Fibroblast of upper back skin (primary cell): ENCODE data around the gene ABI1.
A peak's percentile ranks its signal among the peaks of the same experiment; 100 is the strongest.
"Not testable (repeated sequence)": the region's sequence is repeated elsewhere in the genome, so short reads cannot be mapped to it uniquely, and the experiment has no call there.

ENCODE experiments used
- DNase-seq: peaks from one replicate; pipeline ENCODE4 v3.0.0-alpha.2; 2013

The ABI1 gene

GRCh38 chr10:26860443-26861204 lies at the start of gene ABI1:
Gene ABI1, minus strand, starts transcription at chr10:26860958. Its CDS starts 95 bp downstream, at chr10:26860863.
- peak; percentile 99 for DNase-seq

DNA sequence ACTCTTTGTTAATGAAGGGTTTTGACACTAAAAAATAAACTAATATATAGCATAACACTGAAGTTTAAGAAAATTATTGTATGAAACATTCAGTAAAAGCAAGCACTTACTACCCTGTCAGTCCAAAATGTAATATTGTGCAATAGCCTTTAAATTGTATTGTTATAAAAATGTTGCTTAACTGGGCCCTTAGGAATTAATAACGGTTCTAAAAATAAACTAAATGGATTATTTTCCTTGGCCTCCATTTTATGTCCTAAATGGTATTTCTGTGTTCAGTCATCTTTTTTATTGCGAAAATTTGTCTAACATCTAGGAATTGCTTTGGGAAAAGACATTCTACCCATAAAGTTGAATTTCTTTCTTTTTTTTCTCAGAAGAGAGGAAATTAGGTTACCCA lies 49.0 kb upstream of the ABI1 start:
- no peak for DNase-seq

DNA sequence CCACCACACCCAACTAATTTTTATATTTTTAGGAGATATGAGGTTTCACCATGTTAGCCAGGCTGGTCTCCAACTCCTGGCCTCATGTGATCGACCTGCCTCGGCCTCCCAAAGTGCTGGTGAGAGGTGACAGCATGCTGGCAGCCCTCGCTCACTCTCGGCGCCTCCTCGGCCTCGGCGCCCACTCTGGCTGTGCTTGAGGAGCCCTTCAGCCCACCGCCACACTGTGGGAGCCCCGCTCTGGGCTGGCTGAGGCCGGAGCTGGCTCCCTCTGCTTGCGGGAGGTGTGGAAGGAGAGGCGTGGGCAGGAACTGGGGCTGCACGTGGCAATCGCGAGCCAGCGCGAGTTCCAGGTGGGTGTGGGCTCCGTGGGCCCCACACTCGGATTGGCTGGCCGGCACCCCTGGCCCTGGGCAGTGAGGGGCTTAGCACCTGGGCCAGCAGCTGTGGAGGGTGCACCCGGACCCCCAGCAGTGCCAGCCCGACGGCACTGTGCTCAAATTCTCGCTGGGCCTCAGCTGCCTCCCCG lies 44.6 kb upstream of the ABI1 start:
- DNase-seq = not testable (repeated sequence)

DNA sequence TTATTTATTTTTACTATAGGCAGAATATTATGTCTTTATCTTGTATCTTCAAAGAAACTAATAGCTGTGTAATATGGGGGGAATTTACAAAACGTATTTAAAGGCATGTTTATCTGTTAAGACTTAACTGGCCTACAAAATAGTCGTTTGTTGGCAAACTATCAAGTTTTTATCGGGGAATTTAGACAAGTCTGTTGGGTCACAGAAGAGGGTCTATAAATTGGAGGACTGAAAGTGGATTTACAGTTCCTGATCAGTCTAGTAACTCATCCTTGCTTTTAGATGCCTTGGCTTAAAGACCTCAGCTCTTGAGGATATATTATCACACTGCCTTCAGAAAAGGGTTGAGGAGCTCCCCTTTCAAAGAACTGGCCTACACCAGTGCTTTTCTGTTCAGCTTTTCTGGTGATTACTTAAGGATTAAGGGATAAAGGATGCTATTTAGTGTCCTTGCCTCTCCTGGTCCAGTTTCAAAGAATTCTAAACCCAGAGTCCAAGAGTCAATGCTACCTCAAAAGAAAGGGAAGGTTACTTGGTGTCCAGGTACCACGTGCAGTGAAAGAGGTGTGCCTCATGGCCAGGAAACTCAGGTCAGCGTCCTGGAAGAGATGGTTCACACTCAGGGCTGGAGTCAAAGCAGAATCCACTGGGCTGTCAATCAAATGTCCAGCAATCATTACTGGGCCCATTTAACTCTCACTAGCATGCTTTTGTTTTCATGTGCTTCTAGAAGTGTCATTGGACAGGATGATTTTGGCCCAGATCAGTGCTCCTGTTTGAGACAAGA lies 42.9 kb upstream of the ABI1 start:
- DNase-seq = no peak

GRCh38 chr10:26892306-26892923 lies 31.7 kb upstream of the ABI1 start:
- DNase-seq = not testable (repeated sequence)

DNA sequence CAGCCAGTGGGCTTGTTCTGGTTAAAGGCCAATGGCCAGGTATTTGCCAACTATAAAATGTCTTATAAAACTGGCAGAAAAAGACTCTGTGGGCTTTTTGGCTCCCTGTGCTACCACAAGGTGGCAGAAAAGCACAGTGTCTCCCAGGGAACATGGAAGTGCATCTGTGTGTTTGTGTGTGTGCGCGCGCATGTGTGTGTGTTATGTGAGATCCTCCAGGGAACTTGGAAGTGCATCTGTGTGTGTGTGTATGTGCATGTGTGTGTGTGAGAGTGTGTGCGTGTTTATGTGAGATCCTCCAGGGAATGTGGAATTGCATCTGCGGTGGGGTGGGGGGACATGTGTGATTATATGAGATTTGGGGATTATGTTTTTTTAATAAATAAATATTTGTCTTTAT lies 30.2 kb upstream of the ABI1 start:
- DNase-seq = peak; percentile 61

- DNase-seq = no peak
Observed at GRCh38 chr10:26887611-26888215, 27.0 kb upstream of the ABI1 start.

- peak; percentile 68 for DNase-seq
Observed at GRCh38 chr10:26881600-26882331, 21.0 kb upstream of the ABI1 start.

GRCh38 chr10:26879744-26880143 lies 19.0 kb upstream of the ABI1 start:
- no peak for DNase-seq

DNA sequence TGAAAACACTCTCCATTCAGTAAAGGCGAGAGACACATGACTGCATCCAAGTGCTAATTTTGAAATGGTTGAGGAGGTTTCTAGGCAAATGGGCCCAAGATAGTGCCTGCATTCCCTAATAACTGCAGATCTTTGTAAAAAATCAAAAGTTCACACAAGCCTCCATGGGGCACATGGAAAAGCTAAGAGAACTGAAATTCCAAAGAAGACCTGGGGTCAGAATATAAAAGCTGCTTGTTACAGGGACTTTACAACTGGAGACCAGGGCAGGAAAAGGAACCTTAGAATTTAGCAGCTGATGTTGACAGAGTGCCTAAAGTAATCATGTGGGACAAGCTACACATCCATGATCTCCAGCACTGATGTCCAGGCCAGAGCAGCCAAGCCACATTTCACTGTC lies 10.0 kb upstream of the ABI1 start:
- DNase-seq = no peak

DNA sequence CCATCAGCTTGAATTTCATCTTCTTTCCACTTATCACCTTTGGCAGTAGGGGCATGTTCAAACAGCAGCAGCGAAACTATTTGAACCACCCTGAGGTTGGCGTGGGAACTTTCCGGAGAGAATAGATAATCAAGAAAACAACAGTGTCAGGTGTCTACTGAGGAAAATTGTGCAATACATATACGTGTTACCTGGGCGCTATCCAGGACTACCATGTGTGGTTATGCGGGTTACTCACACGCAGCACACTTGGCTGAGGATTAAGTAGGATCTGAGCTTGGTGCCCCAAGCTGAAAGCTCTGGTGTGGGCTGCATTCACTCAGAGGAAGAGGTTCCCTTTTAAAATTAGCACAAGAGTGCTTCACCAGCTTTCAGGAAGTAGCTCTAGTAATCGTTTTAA lies 8.8 kb upstream of the ABI1 start:
- DNase-seq = no peak

GRCh38 chr10:26863351-26864076 lies 2.8 kb upstream of the ABI1 start:
- DNase-seq = no peak

DNA sequence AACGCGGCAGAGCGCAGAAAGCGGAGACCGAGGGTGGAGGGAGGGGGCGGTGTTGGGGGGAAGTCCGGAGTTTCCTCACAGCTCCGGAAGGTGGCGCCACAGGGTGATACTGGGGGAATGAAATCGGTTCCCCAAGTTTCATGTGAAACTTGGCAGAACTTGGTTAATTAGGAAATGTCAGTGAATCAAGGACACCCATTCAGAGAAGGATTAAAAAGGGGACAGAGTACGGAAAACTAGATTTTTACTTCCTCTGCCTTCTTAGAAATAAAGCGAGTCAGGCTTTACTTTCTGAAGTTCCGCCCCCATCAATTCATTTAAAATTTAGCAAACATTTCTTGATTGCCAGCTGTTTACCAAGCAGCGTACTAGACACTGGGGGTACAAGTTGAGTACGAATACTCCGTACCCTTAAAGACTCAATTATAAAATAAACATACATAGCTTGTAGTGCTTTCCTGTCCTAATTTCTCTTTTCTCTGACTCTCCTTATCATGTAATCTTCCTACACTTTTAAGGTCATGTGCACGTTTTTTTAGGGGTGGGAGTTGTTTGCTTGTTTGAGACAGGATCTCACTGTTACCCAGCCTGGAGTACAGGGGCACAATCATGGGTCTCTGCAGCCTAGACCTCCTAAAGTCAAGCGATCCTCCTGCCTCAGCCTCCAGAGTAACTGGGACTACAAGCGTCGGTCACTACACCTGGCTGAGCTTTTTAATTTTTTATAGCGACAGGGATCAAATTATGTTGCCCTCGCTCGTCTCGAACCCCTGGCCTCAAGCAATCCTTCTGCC lies 644 bp upstream of the ABI1 start:
- no peak for DNase-seq

DNA sequence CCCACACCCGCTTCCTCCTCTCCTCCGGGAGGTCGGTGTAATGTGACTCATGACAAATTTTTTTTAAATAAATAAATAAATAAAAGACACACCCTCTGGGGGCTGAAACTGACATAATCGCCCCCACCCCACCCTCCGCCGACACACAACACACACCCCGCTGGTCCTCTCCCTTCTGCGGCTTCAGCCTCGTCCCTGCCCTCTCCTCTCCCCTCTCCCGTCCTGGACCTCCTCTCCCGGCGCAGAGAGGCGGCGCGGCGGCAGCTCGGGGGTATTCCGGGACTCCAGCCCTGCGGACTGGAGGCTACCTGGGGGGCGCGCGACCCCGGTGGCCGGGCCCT lies 686 bp downstream of the ABI1 start:
- DNase-seq = peak; percentile 69

GRCh38 chr10:26859241-26860101 lies 1.3 kb downstream of the ABI1 start:
- no peak for DNase-seq

DNA sequence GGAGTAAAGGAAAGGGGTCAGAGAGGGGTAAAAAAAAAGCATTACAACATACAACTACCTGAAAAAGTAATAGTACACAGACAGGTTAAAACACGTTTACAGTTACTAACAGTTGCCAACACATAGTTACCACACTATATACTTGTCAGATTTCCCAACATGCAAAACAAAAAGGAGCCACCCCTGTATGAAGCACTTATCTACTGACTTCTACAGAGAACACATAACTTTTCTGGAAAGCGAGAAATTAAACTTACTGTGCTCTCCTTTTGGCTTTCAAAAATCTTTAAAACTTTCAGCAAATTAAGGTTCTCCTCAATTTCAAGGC lies 2.1 kb downstream of the ABI1 start:
- DNase-seq = no peak

GRCh38 chr10:26857991-26858706 lies 2.6 kb downstream of the ABI1 start:
- DNase-seq = peak; percentile 38

DNA sequence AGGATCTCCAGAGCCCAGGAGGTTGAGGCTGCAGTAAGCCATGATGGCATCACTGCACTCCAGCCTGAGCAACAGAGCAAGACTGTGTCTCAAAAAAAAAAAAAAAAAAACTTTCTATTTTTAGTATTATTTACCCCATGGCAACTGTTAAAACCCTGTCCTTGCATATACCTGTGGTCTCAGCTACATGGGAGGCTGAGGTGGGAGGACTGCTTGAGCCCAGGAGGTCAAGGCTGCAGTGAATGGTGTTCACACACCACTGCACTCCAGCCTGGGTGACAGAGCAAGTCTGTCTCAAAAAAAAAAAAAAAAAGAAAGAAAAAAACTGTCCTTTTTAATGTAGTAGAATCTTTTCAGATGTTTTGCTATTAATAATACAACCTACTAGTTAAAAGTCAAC lies 3.2 kb downstream of the ABI1 start:
- not testable (repeated sequence) for DNase-seq

DNA sequence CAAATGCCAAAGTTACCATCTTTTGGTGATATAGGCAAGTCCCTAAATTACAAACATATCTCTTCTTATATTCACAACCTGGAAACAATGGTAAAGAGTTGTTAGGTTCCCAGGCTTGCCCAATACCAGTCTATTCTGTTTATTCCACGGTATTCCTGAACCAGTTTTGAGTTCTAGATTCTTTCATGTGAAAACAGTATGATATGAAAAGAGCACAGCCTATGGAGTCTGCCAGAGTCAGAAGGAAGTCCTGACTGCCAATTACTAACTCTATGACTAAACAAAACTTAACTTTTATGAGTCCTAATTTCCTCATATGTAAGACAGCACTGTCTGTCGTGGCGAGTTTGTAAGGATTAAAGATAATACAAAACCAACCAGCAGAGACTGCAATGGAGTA lies 5.6 kb downstream of the ABI1 start:
- DNase-seq = peak; percentile 8
